Measurements from ENCODE around the gene USP20. TPM values are rescaled to one million over a fixed set of nuclear protein-coding genes. Genes with fewer than 3 reads are reported as not detected.
A peak's percentile ranks its signal among the peaks of the same experiment; 100 is the strongest.

USP20 gene
- total and polyA plus RNA-seq, 12 donors: 8.3 to 73.4 (median 34.5) TPM

DNA sequence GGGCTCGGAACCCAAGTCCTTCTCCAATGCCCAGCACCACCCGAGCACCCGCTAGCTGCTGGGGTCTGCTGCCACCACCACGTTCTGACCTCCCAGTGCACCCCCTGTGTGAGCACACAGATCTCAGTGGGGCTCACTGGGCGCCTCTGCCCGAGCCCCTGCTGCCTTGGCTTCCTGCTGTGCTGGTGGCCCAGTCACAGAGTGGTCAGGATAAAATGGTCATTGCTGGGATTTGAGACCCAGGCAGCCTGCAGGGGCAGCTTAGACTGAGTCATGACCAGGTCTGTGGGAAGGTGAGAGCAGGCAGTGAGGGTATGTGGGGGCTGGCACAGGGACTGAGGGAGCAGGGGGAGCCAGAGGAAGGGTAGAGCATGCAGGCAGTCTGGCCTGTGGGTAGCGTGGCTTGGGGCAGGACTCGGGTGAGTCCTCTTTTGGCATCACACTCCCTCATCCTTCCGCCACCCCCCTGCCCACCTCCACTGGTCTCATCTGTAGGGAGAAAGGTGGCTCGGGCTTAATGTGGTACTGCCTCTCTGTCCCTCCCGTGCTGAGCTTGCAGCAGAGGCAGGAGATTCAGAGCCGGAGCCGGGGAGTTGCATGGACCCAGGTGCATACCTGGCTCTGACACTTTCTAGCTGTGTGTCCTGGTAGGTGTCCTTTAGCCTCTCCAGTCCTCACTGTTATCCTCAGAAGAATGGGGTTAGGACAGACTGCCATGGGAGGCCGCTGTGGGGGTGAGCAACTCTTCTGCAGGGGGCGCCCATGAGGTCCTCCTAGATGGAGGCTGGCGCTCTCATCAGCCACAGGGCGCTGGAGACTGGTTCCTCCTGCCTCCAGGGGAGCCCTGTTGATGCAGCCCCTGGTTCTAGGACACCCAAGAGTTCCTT is 32.1 kb downstream of the USP20 start:
- H3K36me3 ChIP-seq (replicated peaks in 1 of 2): peaks cover 0 to 28% of the 10 kb centered on the region in 2 donors

GRCh38 chr9:129868023-129868871 is 33.0 kb downstream of the USP20 start:
- no peaks in the 10 kb centered on the region for H3K27me3 ChIP-seq
- H3K27ac ChIP-seq: no peak overlapping the region
- H3K4me3 ChIP-seq: no peak overlapping the region
- WGBS, 4 donors: 88 to 97% (median 90%) methylated on average over 22 to 48 of the region's 48 CpGs
- no peak for DNase-seq
- no peak for TF ChIP-seq POLR2A (IDR thresholded peaks at IDR 0.05)
- TF ChIP-seq, protein P1, sequence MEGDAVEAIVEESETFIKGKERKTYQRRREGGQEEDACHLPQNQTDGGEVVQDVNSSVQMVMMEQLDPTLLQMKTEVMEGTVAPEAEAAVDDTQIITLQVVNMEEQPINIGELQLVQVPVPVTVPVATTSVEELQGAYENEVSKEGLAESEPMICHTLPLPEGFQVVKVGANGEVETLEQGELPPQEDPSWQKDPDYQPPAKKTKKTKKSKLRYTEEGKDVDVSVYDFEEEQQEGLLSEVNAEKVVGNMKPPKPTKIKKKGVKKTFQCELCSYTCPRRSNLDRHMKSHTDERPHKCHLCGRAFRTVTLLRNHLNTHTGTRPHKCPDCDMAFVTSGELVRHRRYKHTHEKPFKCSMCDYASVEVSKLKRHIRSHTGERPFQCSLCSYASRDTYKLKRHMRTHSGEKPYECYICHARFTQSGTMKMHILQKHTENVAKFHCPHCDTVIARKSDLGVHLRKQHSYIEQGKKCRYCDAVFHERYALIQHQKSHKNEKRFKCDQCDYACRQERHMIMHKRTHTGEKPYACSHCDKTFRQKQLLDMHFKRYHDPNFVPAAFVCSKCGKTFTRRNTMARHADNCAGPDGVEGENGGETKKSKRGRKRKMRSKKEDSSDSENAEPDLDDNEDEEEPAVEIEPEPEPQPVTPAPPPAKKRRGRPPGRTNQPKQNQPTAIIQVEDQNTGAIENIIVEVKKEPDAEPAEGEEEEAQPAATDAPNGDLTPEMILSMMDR (IDR thresholded peaks at IDR 0.05): no peak
- intact Hi-C loops (cut with DNase I): no loop called here
- H3K36me3 ChIP-seq (replicated peaks in 1 of 2): peaks cover 0 to 27% of the 10 kb centered on the region in 2 donors
- H3K4me1 ChIP-seq (replicated peaks in 1 of 2): no peaks in the 10 kb centered on the region
- no peaks in the 10 kb centered on the region for H3K9me3 ChIP-seq (replicated peaks in 1 of 3)

More for the DNA sequence above, 32.1 kb downstream of the USP20 start:
- no peak for DNase-seq
- H3K27ac ChIP-seq: no peak overlapping the region
- no peaks in the 10 kb centered on the region for H3K9me3 ChIP-seq (replicated peaks in 1 of 3)
- intact Hi-C loops (cut with DNase I): no loop called here
- H3K27me3 ChIP-seq: no peaks in the 10 kb centered on the region
- H3K4me3 ChIP-seq: no peak overlapping the region
- TF ChIP-seq POLR2A (IDR thresholded peaks at IDR 0.05): no peak
- TF ChIP-seq, protein P1 (IDR thresholded peaks at IDR 0.05): no peak
- WGBS, 4 donors: 73 to 81% (median 78%) methylated on average over 10 to 17 of the region's 17 CpGs
- H3K4me1 ChIP-seq (replicated peaks in 1 of 2): no peaks in the 10 kb centered on the region

DNA sequence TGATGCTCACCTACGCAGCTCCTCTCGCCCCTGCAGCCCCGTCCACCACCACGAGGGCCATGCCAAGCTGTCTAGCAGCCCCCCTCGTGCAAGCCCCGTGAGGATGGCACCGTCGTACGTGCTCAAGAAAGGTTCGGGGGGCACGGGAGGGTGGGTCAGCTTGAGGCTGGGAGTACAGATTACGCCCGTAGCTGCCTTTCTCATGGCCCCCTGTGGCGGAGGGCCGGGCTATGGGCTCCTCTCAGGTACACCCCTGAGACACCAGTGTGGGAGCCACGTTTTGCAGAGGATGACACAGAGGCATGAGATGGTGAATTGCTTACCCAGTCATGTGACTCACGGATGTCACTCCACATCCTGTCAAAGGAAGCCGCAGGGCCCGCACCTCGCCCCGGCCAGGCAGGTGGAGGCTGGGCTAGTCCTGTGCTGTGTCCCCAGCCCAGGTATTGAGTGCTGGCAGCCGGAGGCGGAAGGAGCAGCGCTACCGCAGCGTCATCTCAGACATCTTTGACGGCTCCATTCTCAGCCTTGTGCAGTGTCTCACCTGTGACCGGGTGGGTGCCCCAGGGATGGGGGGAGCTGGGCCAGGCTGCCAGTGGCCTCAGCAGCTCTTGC is 33.7 kb downstream of the USP20 start:
- Histone ChIP-seq H3K4me1 (replicated peaks in 1 of 2) (no peaks in the 10 kb centered on the region), H3K27me3 (no peaks in the 10 kb centered on the region), H3K9me3 (replicated peaks in 1 of 3) (no peaks in the 10 kb centered on the region), H3K36me3 (replicated peaks in 1 of 2) (peaks cover 0 to 30% of the 10 kb centered on the region in 2 donors), H3K4me3 (no peak overlapping the region), H3K27ac (no peak overlapping the region)
- WGBS, 4 donors: 84 to 95% (median 89%) methylated on average over 10 to 28 of the region's 28 CpGs
- DNase-seq: peak in 1 of 7 donors; percentile 38
- TF ChIP-seq POLR2A (IDR thresholded peaks at IDR 0.05): no peak
- TF ChIP-seq, protein P1 (IDR thresholded peaks at IDR 0.05): no peak
- intact Hi-C loops (cut with DNase I): no loop called here
